TTC549 (cell line): ENCODE measurements around the gene SPTBN5.

Experiments used
- FAIRE-seq: peaks from 2 replicates; lab custom pipeline; 2012; peaks lifted over from hg19 to GRCh38; lab: Jason Lieb, UNC

Gene SPTBN5

DNA sequence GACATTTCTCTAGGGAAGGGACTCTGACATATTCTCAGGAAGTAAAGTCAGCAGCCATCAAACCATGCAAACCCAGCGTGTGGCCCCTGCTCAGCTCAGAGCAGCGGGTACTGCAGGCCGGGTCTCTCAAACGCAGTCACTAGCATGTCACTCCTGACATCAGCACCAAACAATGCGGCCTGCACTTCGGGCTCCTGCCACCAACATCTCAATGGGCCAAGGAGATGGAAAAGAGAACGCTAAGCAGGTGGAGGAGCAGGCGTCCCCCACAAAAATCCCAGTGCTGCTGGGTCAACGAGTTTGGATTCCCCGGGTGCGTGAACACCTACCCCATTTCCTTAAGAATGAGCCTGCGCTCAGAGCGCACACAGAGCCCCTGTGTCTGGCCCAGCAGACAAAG lies 9.9 kb upstream of the SPTBN5 start:
- no peak for FAIRE-seq

GRCh38 chr15:41901431-41901830 lies 7.6 kb upstream of the SPTBN5 start:
- FAIRE-seq, result no peak

GRCh38 chr15:41900526-41901380 lies 6.9 kb upstream of the SPTBN5 start:
- FAIRE-seq, result no peak

DNA sequence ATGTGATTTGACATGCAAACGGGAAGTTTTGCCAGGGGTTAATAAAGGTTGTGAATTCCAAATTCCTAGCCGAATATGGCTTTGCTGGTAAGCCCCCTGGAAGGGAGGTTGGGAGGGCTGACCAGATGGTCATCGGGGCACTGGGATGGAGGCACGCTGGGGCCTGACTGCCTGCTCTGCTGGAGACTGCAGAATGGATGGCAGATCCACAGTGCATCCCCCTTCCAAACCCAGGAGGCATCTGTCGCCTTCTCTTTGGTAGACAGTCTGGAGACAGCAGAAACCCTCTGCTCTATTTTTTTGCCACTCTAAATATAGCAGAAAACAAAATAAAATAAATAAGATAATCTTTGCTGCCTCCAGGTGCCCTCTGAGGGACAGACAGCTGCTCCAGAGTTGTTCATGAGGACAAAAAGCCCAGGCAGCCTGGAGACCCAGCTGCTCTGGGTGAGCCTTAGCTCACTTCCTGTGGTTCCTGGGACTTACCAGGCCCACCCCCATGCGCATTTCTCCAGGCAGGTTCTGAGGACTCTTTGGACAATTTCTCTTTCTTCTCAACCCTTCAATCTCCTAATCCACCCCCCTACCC lies 6.1 kb upstream of the SPTBN5 start:
- no peak for FAIRE-seq

- no peak for FAIRE-seq
Observed at GRCh38 chr15:41897363-41897799, 3.5 kb upstream of the SPTBN5 start.

DNA sequence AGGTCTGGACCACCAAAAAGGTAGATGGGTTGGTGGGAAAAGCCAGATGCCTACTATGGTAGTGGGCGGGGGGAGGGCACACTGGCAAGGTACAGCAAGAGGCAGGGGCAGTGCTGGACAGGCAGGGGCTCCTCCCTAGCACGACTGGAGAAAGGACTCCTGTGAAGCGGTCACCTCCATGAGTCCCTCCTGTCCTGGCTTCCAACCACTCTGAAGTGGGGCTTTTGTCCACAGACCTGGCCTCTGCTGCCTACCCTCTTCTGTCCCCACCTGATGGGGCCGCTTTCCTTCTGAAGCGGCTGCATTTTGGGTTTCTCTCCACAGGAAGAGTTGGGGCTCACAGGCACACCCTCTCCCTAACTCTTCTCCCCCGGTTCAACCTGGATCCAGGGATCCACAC lies 2.7 kb upstream of the SPTBN5 start:
- FAIRE-seq, result no peak

DNA sequence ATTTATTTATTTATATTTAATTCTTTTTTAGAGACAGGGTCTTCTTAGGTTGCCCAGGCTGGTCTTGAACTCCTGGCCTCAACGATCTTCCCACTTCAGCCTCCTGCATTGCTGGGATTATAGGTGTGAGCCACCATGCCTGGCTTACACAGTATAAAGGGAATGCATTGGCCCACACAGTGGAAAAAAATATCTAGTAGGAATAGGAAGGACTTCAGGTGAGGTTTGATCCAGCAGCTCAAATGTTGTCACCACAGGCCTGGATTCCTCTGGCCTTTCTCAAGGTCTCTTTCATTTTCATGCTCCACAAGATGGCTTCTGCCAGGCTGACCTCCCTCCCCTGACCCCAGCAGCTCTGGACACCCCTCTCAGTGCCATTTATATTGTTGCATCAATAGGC lies 2.1 kb upstream of the SPTBN5 start:
- FAIRE-seq, result no peak

DNA sequence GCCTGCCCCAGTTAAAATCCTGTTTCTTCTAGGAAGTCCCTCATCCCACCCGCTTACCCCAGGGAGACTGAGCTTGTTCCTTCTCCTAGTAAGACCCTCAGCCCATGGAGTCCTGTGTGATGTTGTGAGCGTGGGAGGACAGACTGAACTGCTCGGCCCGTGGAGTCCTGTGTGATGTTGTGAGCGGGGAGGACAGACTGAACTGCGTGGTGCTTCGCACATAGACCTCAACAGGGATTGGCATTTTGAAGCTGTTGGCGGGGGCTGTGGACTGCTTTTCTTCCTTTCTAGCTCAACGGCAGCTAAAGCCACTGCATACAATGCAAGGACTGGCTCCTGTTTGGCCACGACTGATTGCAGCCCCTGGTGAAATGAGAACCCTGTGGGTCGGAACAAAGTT lies 1.6 kb upstream of the SPTBN5 start:
- FAIRE-seq, result no peak

- no peak for FAIRE-seq
Observed at GRCh38 chr15:41894791-41895463, 1.1 kb upstream of the SPTBN5 start.

- FAIRE-seq, result no peak
Observed at GRCh38 chr15:41894251-41894790, 468 bp upstream of the SPTBN5 start.

- FAIRE-seq, result no peak
Observed at GRCh38 chr15:41892621-41893421, 1.0 kb downstream of the SPTBN5 start.

GRCh38 chr15:41891946-41892345 lies 1.9 kb downstream of the SPTBN5 start:
- FAIRE-seq, result no peak

DNA sequence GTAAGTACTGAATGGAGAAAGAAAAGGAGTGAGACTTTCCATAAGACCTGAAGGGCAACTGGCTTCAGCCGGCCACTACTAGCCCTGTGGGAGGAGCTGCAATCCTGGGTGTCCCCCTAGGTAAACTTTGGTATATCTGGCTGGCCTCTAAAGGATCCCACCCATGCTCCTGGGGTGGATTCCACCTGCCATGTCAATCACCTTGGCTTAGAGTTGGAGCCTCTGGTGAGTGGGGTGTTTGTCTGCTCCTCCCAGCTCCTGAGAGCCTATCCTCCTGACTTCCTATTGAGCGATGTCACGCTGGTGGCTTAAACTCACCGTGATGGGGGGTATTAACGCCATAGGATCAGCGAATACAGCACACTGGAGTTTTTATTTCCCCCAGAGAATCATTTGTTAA lies 2.6 kb downstream of the SPTBN5 start:
- no peak for FAIRE-seq

DNA sequence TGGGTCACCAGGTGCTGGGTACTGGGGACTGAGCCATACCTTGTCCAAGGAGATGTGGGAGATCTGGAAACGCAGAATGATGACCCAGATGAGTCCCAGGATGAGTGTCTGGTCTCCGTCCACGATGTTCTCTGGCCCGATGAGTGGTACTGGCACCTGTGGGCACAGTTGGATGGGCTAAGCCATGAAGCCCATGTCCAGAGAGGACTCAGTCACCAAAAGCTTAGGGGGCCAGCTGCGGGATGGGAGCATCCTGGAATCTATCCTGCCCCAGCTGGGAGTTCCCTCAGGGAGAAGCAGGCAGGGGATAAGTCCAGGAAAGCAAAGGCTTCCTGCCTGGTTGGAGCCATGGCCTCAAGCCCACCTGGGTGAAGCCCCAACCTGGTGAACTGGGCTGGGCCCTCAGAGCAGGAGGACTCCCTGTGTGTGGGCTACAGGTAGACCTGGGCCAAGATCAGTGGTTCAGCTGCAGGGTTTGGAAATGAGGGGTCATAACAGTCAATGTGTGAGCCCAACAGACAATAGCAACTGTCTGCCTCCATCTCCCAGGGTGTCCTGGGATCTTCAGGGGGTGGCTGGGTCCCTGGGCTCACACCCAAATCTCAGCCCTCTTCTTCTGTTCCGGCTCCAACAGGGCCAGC lies 3.7 kb downstream of the SPTBN5 start:
- no peak for FAIRE-seq

GRCh38 chr15:41888662-41889253 lies 5.1 kb downstream of the SPTBN5 start:
- no peak for FAIRE-seq

- no peak for FAIRE-seq
Observed at GRCh38 chr15:41887893-41888292, 6.0 kb downstream of the SPTBN5 start.

DNA sequence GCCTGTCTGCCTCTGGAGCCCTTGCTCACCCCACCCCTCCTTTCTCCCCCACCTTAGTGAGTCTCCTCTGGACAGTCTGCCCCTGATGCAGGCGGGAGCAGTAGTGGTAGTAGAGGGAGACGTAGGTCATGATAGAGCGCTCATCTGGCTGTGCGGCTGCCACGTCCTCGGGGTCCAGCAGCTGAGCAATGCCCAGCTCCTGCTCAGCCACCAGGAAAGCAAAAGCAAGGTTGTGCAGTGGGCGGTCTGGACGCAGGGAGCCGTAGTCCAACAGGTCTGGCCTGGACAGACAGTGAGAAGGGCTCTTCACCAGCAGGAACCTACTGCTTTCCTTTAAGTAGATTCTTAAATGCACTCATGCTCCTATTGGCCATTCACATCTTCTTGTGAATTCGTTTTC lies 6.7 kb downstream of the SPTBN5 start:
- no peak for FAIRE-seq

- FAIRE-seq, result no peak
Observed at GRCh38 chr15:41886741-41887140, 7.1 kb downstream of the SPTBN5 start.

DNA sequence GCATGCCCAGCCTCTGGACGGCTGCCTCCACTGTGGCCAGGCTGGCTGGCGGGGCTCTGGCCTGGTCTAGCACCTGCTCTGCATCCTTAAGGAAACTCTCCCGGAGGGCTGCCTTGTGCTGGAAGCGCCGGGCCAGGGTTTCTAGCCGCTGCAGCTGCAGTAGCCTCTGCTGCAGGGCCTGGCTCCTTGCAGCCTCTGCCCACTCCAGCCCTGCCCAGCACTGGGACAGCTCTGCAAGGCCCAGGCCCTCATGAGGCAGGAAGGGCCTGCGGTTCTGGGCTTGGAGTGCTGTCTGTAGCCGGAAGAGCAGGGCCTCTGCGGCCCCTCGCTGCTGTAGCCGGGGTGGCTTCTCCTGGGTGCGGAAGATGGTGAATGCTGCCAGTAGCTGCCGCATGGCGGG lies 8.0 kb downstream of the SPTBN5 start:
- no peak for FAIRE-seq

DNA sequence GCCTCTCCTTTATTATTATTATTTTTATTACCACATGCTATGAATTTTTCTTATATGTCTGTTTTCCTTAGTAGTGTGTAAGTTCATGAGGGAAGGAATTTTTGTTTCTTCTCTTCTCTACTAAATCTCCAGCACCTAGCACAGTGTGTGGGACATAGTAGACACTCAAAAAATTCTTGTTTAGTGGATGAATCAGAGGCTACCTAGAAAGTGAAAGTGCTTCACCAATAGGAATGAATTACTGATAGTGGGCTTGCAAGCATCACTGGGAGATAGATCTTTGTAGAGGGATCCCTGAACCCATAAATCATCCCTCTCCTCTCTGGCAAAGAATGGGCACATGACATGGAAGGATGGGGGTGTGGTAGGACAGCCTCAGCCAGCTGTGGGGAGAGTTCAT lies 8.5 kb downstream of the SPTBN5 start:
- FAIRE-seq, result no peak

- FAIRE-seq, result no peak
Observed at GRCh38 chr15:41884458-41884857, 9.4 kb downstream of the SPTBN5 start.

DNA sequence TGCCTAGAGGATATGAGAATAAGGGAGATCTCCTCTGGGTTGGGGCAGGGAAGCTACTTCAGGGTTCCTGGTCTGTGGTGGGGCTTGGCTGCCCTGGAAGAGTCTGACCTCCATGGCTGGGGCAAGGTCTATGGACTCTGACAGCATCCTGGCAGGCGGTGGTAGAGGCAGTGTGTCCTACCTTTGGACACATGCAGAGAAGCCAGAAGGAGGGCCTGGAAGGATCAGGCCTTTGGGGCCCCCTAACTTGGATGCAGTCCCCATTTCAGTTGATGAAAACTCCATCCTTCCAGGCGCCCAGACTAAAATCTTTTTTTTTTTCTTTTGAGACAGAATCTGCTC lies 10.4 kb downstream of the SPTBN5 start:
- no peak for FAIRE-seq
